ENCODE results near the gene FNDC3B.

DNA sequence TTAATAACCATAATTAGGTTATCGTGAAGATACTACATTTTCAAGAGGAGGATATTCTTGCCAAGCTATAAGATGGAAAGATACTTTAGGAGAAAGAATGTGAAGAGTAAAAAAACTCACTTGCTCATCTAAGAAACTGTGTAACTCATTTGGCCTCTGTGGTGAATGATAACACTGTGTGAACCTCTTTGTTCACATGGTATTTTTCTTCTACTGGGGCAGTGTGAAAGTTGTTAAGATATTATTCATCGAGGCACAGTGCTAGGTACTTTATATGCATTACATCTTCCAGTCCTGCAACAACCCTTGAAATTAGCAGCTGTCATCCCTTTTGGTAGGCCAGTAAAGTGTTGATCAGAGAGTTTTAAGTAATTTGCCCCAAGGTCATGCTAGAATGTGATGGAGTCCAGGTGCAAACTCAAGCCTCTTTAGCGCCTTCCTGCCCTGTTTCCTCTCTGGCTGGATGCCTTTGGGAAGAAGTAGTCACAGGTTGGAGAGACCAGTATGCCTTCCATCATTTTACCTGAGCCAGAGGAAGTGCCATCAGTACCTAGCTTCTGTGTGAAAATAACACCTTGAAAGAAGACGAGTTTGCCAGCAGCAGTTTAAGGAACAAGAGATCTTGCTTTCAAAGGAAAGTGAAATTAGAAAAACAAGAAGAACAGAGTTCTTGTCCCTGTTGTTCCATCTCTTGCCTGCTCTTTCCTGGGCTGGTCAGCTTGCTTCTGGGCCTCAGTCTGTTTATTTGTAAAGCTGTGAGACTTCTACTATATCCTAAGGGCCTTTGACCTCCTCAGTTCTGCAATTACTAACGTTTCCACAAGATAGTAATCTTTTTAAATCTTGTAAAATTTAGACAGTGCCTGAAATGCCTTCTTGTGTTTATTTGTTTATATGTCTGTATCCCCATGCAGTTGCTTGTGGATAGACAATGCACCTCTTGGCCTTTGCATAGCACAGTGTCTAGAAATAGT is 179.3 kb downstream of the FNDC3B start:
- TF ChIP-seq, protein P1, sequence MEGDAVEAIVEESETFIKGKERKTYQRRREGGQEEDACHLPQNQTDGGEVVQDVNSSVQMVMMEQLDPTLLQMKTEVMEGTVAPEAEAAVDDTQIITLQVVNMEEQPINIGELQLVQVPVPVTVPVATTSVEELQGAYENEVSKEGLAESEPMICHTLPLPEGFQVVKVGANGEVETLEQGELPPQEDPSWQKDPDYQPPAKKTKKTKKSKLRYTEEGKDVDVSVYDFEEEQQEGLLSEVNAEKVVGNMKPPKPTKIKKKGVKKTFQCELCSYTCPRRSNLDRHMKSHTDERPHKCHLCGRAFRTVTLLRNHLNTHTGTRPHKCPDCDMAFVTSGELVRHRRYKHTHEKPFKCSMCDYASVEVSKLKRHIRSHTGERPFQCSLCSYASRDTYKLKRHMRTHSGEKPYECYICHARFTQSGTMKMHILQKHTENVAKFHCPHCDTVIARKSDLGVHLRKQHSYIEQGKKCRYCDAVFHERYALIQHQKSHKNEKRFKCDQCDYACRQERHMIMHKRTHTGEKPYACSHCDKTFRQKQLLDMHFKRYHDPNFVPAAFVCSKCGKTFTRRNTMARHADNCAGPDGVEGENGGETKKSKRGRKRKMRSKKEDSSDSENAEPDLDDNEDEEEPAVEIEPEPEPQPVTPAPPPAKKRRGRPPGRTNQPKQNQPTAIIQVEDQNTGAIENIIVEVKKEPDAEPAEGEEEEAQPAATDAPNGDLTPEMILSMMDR (IDR thresholded peaks at IDR 0.05) = no peak
- TF ChIP-seq POLR2A (IDR thresholded peaks at IDR 0.05; ENCODE audit: low read depth) = no peak
- TF ChIP-seq EP300 (IDR thresholded peaks at IDR 0.05) = no peak

Data from esophagus muscularis mucosa (tissue), 4 donors.